ENCODE results near the gene LRRC8C. TPM values are rescaled to one million over a fixed set of nuclear protein-coding genes. Genes with fewer than 3 reads are reported as not detected.

Gene LRRC8C
- total RNA-seq, 1 experiment from 2014 or later: 3.5 TPM

GRCh38 chr1:89759036-89759435 lies 126.1 kb downstream of the LRRC8C start:
- BruUV-seq (replicated peaks): no TSS peak

DNA sequence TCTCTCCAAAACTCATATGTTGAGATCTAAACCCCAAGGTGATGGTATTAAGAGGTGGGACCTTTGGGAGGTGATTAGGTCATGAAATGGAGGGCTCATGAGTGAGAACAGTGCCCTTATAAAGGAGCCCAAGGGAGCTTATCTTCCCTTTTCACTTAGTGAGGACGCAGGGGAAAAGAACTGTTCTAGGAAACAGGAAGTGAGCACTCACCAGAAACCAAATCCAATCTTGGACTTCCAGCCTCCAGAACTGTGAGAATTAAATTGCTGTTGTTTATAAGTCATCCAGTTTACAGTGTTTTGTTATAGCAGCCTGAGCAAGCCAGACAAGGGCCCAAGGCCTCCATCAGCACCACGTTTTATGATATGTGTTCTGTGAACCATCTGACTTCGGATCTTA lies 127.6 kb downstream of the LRRC8C start:
- Mint-ChIP-seq H3K4me1 (ENCODE audit: low read depth, unreplicated experiment) (peaks cover 30% of the 10 kb centered on the region), H3K36me3 (ENCODE audit: insufficient read depth, unreplicated experiment) (peaks cover 11% of the 10 kb centered on the region), H3K9me3 (ENCODE audit: low read depth, unreplicated experiment) (no peaks in the 10 kb centered on the region), H3K27me3 (ENCODE audit: unreplicated experiment) (peaks cover 71% of the 10 kb centered on the region), H3K4me3 (ENCODE audit: low read depth, unreplicated experiment) (no peak overlapping the region), H3K27ac (ENCODE audit: unreplicated experiment) (no peak overlapping the region)
- CTCF ChIA-PET: no interaction called here
- no peak for DNase-seq
- no TSS peak for BruUV-seq (replicated peaks)
- intact Hi-C loops (cut with micrococcal nuclease; ENCODE audit: unreplicated experiment): loop anchor here (5.0 kb wide), 2 partner anchors 163 to 788 kb away; no protein-coding TSS in a partner anchor
- TF ChIP-seq, protein P1, sequence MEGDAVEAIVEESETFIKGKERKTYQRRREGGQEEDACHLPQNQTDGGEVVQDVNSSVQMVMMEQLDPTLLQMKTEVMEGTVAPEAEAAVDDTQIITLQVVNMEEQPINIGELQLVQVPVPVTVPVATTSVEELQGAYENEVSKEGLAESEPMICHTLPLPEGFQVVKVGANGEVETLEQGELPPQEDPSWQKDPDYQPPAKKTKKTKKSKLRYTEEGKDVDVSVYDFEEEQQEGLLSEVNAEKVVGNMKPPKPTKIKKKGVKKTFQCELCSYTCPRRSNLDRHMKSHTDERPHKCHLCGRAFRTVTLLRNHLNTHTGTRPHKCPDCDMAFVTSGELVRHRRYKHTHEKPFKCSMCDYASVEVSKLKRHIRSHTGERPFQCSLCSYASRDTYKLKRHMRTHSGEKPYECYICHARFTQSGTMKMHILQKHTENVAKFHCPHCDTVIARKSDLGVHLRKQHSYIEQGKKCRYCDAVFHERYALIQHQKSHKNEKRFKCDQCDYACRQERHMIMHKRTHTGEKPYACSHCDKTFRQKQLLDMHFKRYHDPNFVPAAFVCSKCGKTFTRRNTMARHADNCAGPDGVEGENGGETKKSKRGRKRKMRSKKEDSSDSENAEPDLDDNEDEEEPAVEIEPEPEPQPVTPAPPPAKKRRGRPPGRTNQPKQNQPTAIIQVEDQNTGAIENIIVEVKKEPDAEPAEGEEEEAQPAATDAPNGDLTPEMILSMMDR (IDR thresholded peaks at IDR 0.05; ENCODE audit: unreplicated experiment): no peak

More at GRCh38 chr1:89759036-89759435, 126.1 kb downstream of the LRRC8C start:
- Mint-ChIP-seq H3K27ac (ENCODE audit: unreplicated experiment) (no peak overlapping the region), H3K9me3 (ENCODE audit: low read depth, unreplicated experiment) (no peaks in the 10 kb centered on the region), H3K36me3 (ENCODE audit: insufficient read depth, unreplicated experiment) (peaks cover 11% of the 10 kb centered on the region), H3K27me3 (ENCODE audit: unreplicated experiment) (peaks cover 77% of the 10 kb centered on the region), H3K4me1 (ENCODE audit: low read depth, unreplicated experiment) (peaks cover 26% of the 10 kb centered on the region), H3K4me3 (ENCODE audit: low read depth, unreplicated experiment) (no peak overlapping the region)
- CTCF ChIA-PET: interaction anchor here (0.6 kb wide), 1 partner anchor 178 kb away, joined by 3 read pairs; no protein-coding TSS in a partner anchor
- no peak for DNase-seq
- TF ChIP-seq, protein P1 (IDR thresholded peaks at IDR 0.05; ENCODE audit: unreplicated experiment): no peak
- intact Hi-C loops (cut with micrococcal nuclease; ENCODE audit: unreplicated experiment): no loop called here

DNA sequence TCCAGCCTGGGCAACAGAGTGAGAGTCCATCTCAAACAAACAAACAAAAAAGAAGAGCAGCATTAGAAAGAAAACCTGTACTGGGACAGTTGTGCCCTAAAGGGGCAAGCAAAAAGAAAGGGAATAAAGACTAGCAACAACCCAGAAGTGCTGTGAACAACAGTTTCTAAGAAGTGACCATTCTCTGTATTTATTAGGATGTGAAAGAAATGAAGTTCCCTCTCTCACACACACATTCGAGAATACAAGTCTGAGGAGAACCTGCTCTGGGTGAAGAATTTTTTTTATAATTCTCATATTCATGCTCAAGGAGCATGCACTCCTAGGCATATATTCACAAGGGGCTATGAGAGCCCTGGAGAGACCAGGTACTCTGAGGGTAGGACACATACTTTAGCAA lies 128.4 kb downstream of the LRRC8C start:
- CTCF ChIA-PET: no interaction called here
- no peak overlapping the region for H3K27ac Mint-ChIP-seq (ENCODE audit: unreplicated experiment)
- H3K4me3 Mint-ChIP-seq (ENCODE audit: low read depth, unreplicated experiment): no peak overlapping the region
- peaks cover 62% of the 10 kb centered on the region for H3K27me3 Mint-ChIP-seq (ENCODE audit: unreplicated experiment)
- H3K36me3 Mint-ChIP-seq (ENCODE audit: insufficient read depth, unreplicated experiment): peaks cover 11% of the 10 kb centered on the region
- DNase-seq: no peak
- no peaks in the 10 kb centered on the region for H3K9me3 Mint-ChIP-seq (ENCODE audit: low read depth, unreplicated experiment)
- peaks cover 30% of the 10 kb centered on the region for H3K4me1 Mint-ChIP-seq (ENCODE audit: low read depth, unreplicated experiment)
- no TSS peak for BruUV-seq (replicated peaks)
- TF ChIP-seq, protein P1 (IDR thresholded peaks at IDR 0.05; ENCODE audit: unreplicated experiment): no peak
- intact Hi-C loops (cut with micrococcal nuclease; ENCODE audit: unreplicated experiment): loop anchor here (5.0 kb wide), 2 partner anchors 164 to 789 kb away; no protein-coding TSS in a partner anchor

DNA sequence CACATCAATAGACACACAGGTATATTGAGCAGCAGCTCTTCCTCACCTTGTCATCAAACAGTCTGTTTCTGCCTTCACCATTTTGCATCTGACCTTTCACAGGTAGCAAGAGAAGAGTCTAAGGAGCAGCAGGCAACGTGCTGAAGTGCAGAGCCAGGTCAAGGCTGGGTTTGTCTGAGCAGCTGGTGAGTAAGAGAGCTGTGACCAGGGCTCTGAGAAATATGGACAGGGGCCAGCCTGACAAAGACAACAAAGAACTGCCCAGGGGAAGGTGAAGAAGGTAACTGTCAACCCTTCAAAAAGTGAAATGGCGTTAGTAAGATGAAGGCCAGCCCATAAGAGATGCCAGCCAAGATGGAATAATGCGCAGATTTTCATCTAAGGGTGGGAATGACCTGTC lies 129.0 kb downstream of the LRRC8C start:
- peak overlapping the region; percentile 27 for H3K27ac Mint-ChIP-seq (ENCODE audit: unreplicated experiment)
- intact Hi-C loops (cut with micrococcal nuclease; ENCODE audit: unreplicated experiment): loop anchor here (2.0 to 5.0 kb wide), 3 partner anchors 165 to 790 kb away; no protein-coding TSS in a partner anchor
- DNase-seq: peak; percentile 10
- peak overlapping the region; percentile 82 for H3K4me3 Mint-ChIP-seq (ENCODE audit: low read depth, unreplicated experiment)
- H3K9me3 Mint-ChIP-seq (ENCODE audit: low read depth, unreplicated experiment): no peaks in the 10 kb centered on the region
- CTCF ChIA-PET: interaction anchor here (1.1 to 2.3 kb wide), 5 partner anchors 9 to 279 kb away, joined by 4 to 27 read pairs (median 4); no protein-coding TSS in a partner anchor
- H3K27me3 Mint-ChIP-seq (ENCODE audit: unreplicated experiment): peaks cover 57% of the 10 kb centered on the region
- H3K36me3 Mint-ChIP-seq (ENCODE audit: insufficient read depth, unreplicated experiment): peaks cover 11% of the 10 kb centered on the region
- TF ChIP-seq, protein P1 (IDR thresholded peaks at IDR 0.05; ENCODE audit: unreplicated experiment): no peak
- no TSS peak for BruUV-seq (replicated peaks)
- H3K4me1 Mint-ChIP-seq (ENCODE audit: low read depth, unreplicated experiment): peaks cover 30% of the 10 kb centered on the region

Data from Calu3 (cell line).